Heart left ventricle (tissue), 16 donors: ENCODE measurements around the gene LMAN2. TPM values are rescaled to one million over a fixed set of nuclear protein-coding genes. Genes with fewer than 3 reads are reported as not detected.

Experiments
- ATAC-seq, 4 donors: fragments of 200-7000 bp; cut with Tn5 transposase; one replicate each; pipeline ENCODE4 v1.9.1; 2020 to 2022; ENCODE audit warnings: moderate library complexity in 4 of 4, mild to moderate bottlenecking in 3 of 4, moderate number of reproducible peaks in 1 of 4
- DNase-seq, 5 donors: peaks; one replicate each; pipeline ENCODE4 v3.0.0-alpha.2; 2020
- H3K27ac ChIP-seq, 12 donors: fragments of 200-600 bp; sonication (generic) in 4 of 12; one replicate each; pipeline versions ENCODE4 v1.5.0 to v1.8.0; 2016 to 2022; ENCODE audit warnings: mild to moderate bottlenecking in 2 of 12
- H3K27me3 ChIP-seq, 9 donors: fragments of 200-600 bp; sonication (generic) in 2 of 9; one replicate each; pipeline versions ENCODE4 v1.5.1 to v1.8.0; 2016 to 2022; ENCODE audit warnings: mild to moderate bottlenecking in 3 of 9
- H3K36me3 ChIP-seq, 9 donors: fragments of 200-600 bp; sonication (generic) in 2 of 9; one replicate each; pipeline versions ENCODE4 v1.5.0 to v1.8.0; 2018 to 2022; ENCODE audit warnings: mild to moderate bottlenecking in 2 of 9
- H3K4me1 ChIP-seq, 12 donors: fragments of 200-600 bp; sonication (generic) in 4 of 12; one replicate each; pipeline versions ENCODE4 v1.5.0 to v1.8.0; 2016 to 2022; ENCODE audit warnings: mild to moderate bottlenecking in 3 of 12
- H3K4me3 ChIP-seq, 12 donors: fragments of 200-600 bp; sonication (generic) in 4 of 12; one replicate each; pipeline versions ENCODE4 v1.5.0 to v1.8.0; 2017 to 2022; ENCODE audit warnings: mild to moderate bottlenecking in 9 of 12, moderate library complexity in 4 of 12
- H3K9me3 ChIP-seq, 12 donors: fragments of 200-600 bp; sonication (generic) in 4 of 12; one replicate each; pipeline versions ENCODE4 v1.5.0 to v1.8.0; 2016 to 2022; ENCODE audit warnings: mild to moderate bottlenecking in 1 of 12
- POLR2A ChIP-seq, 2 donors: fragments of 450-650 bp; IDR thresholded peaks; one replicate each; pipeline ENCODE4 v1.6.1; 2017; ENCODE audit warnings: antibody characterized with exemption in 2 of 2, mild to moderate bottlenecking in 2 of 2, moderate library complexity in 2 of 2
- WGBS, 4 donors: extraction: QIAGEN DNeasy Blood & Tissue Kit in 2 of 4; methylation state at CpG; one replicate each; pipeline versions ENCODE4 v1.1.5 to v1.1.7; 2013 to 2018; 5-methylcytosine and 5-hydroxymethylcytosine counted together
- intact Hi-C, 10 donors: fragments of 100-400 bp; cut with DNase I; formaldehyde crosslinking; loops; one replicate each; pipeline versions ENCODE4 v1.11.1 to v1.14.2; 2022
- polyA plus RNA-seq, 2 donors: library from polyadenylated mRNA; stranded (reverse); fragments of 200-250 nt; gene quantifications; one replicate each; pipeline ENCODE4 v1.2.3, GENCODE V29; 2013
- total RNA-seq, 9 donors: library from RNA; depleted of rRNA in 2 of 9; stranded (reverse); fragments of >200 nt in 2 of 9; fragmentation: NEBNext Ultra II Directional in 3 of 9; extraction: Animal tissue kit (Norgen Biotek cat#: 25700) in 3 of 9; gene quantifications; one replicate each; pipeline versions ENCODE4 v1.1.0 to v1.2.4, GENCODE V29; 2016 to 2023
- TF ChIP-seq, protein P1 (sequence below), 12 donors: fragments of 200-600 bp; sonication (generic) in 4 of 12; IDR thresholded peaks; one replicate each; pipeline versions ENCODE4 v1.5.0 to v1.8.0; 2018 to 2022; ENCODE audit warnings: antibody characterized with exemption in 12 of 12, mild to moderate bottlenecking in 5 of 12
- donor health status: ischemic (EF 13 %, LVEDD 7.1; RV severe dilation, severe dysfunction).
- donor health status: healthy with polysubstance abuse.
- donor health status: DM: no; HTN: yes; CAD: no.
- donor health status: DM: no; HTN: no; CAD: no.
- donor health status: ischemic (EF 25% LVEDD 6.9; RV normal size, moderate dysfunction).
- donor health status: ischemic (EF 25% LVEDD 5.7; RV mildly dilated, moderate dysfunction).
- donor health status: healthy.
- donor health status: DM: yes; HTN: yes; CAD: no.
- donor health status: ischemic (EF 35%, LVEDD 5.7; RV mildly dilated, moderate dysfunction).
- donor health status: nonischemic (EF 11% LVEDD 7.7; RV severe dilation, severe dysfunction).
- donor health status: DM: yes; HTN: yes; CAD: no.
- donor health status: PGD.
- donor health status: ischemic (EF 29% LVEDD 5.4; RV normal size, mild dysfunction).
- donor health status: nonischemic (EF 23%, LVEDD 6.1; RV moderate dilation, normal function).

LMAN2 gene
- total and polyA plus RNA-seq, 11 donors, result 43.3 to 313 (median 63.6) TPM

DNA sequence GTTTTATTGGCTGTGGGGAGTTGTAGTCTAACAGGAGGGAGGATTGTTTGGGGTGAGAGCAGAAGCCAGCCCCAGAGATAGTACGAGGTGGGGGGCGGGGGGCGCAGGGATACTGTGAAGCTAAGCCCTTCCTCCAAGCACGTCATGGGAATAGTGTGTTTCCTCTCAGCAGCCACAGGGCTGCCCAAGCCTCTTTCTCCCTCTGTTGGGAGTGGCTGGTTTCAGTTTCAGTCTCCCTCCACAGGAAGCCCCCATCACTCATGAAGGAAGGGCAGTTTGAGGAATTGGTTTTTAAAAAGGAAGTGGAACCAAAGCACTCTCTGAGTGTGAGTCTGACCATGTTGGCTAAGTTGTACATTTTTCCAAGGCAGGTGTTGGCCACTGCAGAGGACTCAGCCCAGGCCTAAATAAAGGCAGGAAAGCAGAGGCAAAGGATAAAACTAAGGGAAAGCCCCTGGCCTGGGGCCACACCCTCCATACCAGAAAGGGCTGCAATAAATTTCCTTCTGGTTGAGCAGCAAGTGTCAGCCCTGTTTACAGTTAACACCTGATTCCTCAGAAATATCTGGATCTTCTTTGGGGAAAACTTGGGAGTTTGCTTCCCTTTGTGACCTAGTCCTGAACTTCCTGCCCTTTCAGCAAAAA lies 51.1 kb downstream of the LMAN2 start:
- Histone ChIP-seq H3K27ac (peak overlapping the region; percentile 16 to 93 (median 76)), H3K27me3 (no peaks in the 10 kb centered on the region), H3K9me3 (no peaks in the 10 kb centered on the region), H3K4me1 (peaks cover 0 to 76% (median 60%) of the 10 kb centered on the region in 12 donors), H3K36me3 (peaks cover 0 to 48% (median 17%) of the 10 kb centered on the region in 9 donors), H3K4me3 (peak overlapping the region in 3 of 12 donors; percentile 0 to 99 (median 22))
- ATAC-seq, result peak; percentile 25 to 84 (median 54)
- TF ChIP-seq, protein P1, sequence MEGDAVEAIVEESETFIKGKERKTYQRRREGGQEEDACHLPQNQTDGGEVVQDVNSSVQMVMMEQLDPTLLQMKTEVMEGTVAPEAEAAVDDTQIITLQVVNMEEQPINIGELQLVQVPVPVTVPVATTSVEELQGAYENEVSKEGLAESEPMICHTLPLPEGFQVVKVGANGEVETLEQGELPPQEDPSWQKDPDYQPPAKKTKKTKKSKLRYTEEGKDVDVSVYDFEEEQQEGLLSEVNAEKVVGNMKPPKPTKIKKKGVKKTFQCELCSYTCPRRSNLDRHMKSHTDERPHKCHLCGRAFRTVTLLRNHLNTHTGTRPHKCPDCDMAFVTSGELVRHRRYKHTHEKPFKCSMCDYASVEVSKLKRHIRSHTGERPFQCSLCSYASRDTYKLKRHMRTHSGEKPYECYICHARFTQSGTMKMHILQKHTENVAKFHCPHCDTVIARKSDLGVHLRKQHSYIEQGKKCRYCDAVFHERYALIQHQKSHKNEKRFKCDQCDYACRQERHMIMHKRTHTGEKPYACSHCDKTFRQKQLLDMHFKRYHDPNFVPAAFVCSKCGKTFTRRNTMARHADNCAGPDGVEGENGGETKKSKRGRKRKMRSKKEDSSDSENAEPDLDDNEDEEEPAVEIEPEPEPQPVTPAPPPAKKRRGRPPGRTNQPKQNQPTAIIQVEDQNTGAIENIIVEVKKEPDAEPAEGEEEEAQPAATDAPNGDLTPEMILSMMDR (IDR thresholded peaks at IDR 0.05), result peak in 5 of 12 donors; percentile 9 to 26 (median 22)
- TF ChIP-seq POLR2A (IDR thresholded peaks at IDR 0.05), result peak in 1 of 2 donors; percentile 15
- DNase-seq, result peak; percentile 66 to 82 (median 74)
- intact Hi-C loops, result loop anchor here in 6 of 10 donors (5.0 to 10.0 kb wide), 4 partner anchors 168 to 188 kb away; partner anchors contain the start of gene NSD1 (in 1 of the 6)
- 22 to 34% (median 27%) methylated on average over 3 to 4 of the region's 4 CpGs for WGBS, 4 donors

DNA sequence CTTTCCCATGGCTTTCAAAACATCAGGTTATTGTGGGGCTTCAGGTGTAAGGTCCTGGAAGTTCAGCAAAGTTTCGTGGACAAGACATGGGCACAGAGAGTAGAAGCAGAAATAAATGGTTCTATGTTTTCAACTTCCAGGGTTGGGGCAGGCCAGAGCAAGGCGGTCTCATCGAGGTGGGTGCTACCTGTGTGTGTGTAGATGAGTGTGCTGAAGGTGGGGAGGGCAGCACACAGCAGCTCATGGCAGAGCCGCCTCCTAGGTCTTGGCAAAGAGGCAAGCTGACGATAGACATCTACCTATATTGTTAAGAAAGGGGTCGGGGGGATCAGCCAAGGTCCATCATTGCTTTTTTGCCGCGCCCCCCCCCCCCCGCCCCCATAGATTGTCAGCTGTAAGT lies 51.8 kb downstream of the LMAN2 start:
- H3K27me3 ChIP-seq, result no peaks in the 10 kb centered on the region
- intact Hi-C loops, result loop anchor here in 9 of 10 donors (5.0 to 10.0 kb wide), 4 partner anchors 167 to 187 kb away; partner anchors contain the start of gene NSD1 (in 1 of the 9)
- DNase-seq, result no peak
- no peaks in the 10 kb centered on the region for H3K9me3 ChIP-seq
- TF ChIP-seq, protein P1 (IDR thresholded peaks at IDR 0.05), result no peak
- no peak for TF ChIP-seq POLR2A (IDR thresholded peaks at IDR 0.05)
- peak overlapping the region in 1 of 12 donors; percentile 18 for H3K4me3 ChIP-seq
- 70 to 78% (median 75%) methylated on average over 9 of the region's 9 CpGs for WGBS, 4 donors
- peaks cover 0 to 50% (median 19%) of the 10 kb centered on the region in 9 donors for H3K36me3 ChIP-seq
- ATAC-seq, result no peak
- peak overlapping the region; percentile 16 to 93 (median 76) for H3K27ac ChIP-seq
- peaks cover 0 to 76% (median 55%) of the 10 kb centered on the region in 12 donors for H3K4me1 ChIP-seq

DNA sequence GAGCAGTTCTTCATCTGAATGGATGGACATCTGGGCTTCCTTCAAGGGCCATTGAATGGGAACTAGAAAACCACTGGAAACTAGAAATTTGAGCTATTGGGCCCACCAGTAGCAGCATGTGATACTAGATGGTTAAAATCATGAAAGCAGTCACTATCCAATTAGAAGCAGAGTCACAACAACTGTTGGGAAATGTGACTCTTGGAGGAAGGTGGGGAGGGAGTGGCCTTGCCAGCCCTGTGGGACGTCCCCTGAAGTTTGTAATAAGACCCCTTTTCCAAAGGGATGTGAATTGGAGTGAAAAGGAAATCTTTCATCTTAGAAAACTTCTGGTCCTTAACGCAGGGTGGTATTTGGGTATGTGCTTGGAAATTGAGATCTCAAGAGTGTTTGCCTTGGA lies 53.5 kb downstream of the LMAN2 start:
- no peaks in the 10 kb centered on the region for H3K9me3 ChIP-seq
- ATAC-seq, result no peak
- intact Hi-C loops, result loop anchor here in 3 of 10 donors (5.0 to 10.0 kb wide), 2 partner anchors 183 to 186 kb away; no protein-coding TSS in a partner anchor
- no peak for TF ChIP-seq POLR2A (IDR thresholded peaks at IDR 0.05)
- H3K4me3 ChIP-seq, result no peak overlapping the region
- WGBS, 4 donors, result 88 to 96% (median 91%) methylated on average over 2 of the region's 2 CpGs
- peaks cover 0 to 67% (median 37%) of the 10 kb centered on the region in 9 donors for H3K36me3 ChIP-seq
- no peak overlapping the region for H3K27ac ChIP-seq
- no peaks in the 10 kb centered on the region for H3K27me3 ChIP-seq
- H3K4me1 ChIP-seq, result peaks cover 0 to 68% (median 49%) of the 10 kb centered on the region in 12 donors
- DNase-seq, result no peak

DNA sequence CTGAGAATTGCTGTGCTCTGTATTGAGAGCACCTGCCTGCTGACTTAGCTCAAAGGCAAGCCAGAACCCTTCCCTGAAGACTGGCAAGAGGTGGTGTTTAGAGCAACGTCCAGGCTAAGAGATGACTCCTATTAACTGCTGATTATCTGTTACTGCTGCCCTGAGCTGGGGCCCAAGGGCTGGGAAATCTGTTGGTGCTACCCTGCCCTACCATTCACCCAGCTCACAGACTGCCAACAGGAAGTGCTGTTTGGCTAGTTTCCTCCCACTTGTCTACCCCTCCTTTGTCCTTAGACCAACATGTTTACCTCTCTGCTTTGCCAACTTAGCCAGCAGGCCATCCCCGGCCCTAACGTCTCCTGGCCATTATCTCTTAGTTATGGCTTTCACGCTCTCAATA lies 54.9 kb downstream of the LMAN2 start:
- WGBS, 4 donors, result 23 to 31% (median 24%) methylated on average over 4 of the region's 4 CpGs
- Histone ChIP-seq H3K4me1 (peaks cover 0 to 55% (median 36%) of the 10 kb centered on the region in 12 donors), H3K27me3 (no peaks in the 10 kb centered on the region), H3K27ac (peak overlapping the region in 6 of 12 donors; percentile 1 to 71 (median 29)), H3K9me3 (no peaks in the 10 kb centered on the region), H3K4me3 (peak overlapping the region in 1 of 12 donors; percentile 15), H3K36me3 (peaks cover 0 to 76% (median 48%) of the 10 kb centered on the region in 9 donors)
- intact Hi-C loops, result loop anchor here in 3 of 10 donors (5.0 to 10.0 kb wide), 2 partner anchors 182 to 184 kb away; no protein-coding TSS in a partner anchor
- no peak for DNase-seq
- TF ChIP-seq POLR2A (IDR thresholded peaks at IDR 0.05), result no peak
- TF ChIP-seq, protein P1 (IDR thresholded peaks at IDR 0.05), result no peak
- peak in 2 of 4 donors; percentile 16 to 33 for ATAC-seq
